Mucosa of rectum (tissue), 2 donors: ENCODE measurements around the gene ZNF783.
"Not testable (repeated sequence)": the region's sequence is repeated elsewhere in the genome, so short reads cannot be mapped to it uniquely, and the experiment has no call there.

ENCODE experiments used
- H3K27ac ChIP-seq, 2 donors: one replicate each; pipeline ENCODE4 v1.7.0; 2013; ENCODE audit warnings: inconsistent platforms in 2 of 2, low read depth in 2 of 2, low read length in 2 of 2
- H3K27me3 ChIP-seq, 2 donors: one replicate each; pipeline ENCODE4 v1.7.0; 2013; ENCODE audit warnings: low read length in 2 of 2; ENCODE audit not compliant: control insufficient read depth in 2 of 2, insufficient read depth in 2 of 2
- H3K36me3 ChIP-seq, 2 donors: one replicate each; pipeline ENCODE4 v1.7.0; 2013; ENCODE audit warnings: low read length in 2 of 2; ENCODE audit not compliant: control insufficient read depth in 2 of 2, insufficient read depth in 2 of 2
- H3K4me1 ChIP-seq, 2 donors: one replicate each; pipeline ENCODE4 v1.7.0; 2013; ENCODE audit warnings: low read length in 2 of 2, mild to moderate bottlenecking in 1 of 2; ENCODE audit not compliant: control insufficient read depth in 2 of 2, insufficient read depth in 2 of 2
- H3K4me3 ChIP-seq, 2 donors: one replicate each; pipeline ENCODE4 v1.7.0; 2013; ENCODE audit warnings: low read length in 2 of 2
- H3K9ac ChIP-seq, 2 donors: one replicate each; pipeline ENCODE4 v1.7.0; 2013; ENCODE audit warnings: low read length in 2 of 2, low read depth in 1 of 2, mild to moderate bottlenecking in 1 of 2
- H3K9me3 ChIP-seq, 2 donors: one replicate each; pipeline ENCODE4 v1.7.0; 2013; ENCODE audit warnings: low read length in 2 of 2; ENCODE audit not compliant: control insufficient read depth in 2 of 2
- donor health status: healthy.
- donor health status: Normal muscosa, but diverticular disease.

The ZNF783 gene

DNA sequence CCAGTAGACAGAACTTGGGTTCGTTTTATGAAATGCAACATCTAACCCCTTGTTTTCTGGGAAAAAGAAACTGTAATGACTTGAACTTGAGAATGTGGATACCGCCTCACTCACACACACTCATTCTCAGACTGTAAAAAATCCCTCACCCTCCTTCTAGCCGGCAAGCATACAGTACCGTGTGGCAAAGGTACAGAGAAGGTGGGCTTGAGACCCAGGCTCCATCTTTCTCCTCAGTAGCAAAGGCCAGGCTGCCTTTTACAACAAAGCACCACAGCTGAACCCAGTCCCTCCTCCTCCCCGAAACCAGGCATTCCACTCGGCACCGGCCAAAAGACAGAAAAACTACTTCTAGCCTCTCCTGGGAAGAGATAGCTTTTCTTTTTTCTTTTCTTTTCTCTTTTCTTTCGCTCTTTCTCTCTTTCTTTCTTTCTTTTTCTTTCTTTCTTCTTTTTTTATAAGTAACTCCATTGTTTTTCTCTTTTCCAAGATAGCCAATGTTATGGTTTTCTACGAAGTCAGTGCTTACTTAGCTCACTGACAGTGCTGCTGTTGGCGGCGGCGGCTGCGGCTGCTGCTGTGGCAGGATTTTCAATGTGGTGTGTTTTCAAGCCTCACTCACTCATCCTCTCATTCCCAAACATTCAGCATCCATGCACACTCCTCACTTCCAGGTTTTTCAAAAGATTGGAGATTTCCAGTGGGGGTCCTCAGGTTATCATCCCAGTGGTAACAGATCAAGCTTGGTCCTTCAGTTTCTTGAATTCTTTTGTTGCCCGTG is 59.3 kb downstream of the ZNF783 start:
- H3K27me3 ChIP-seq, H3K27ac ChIP-seq, H3K9me3 ChIP-seq, H3K36me3 ChIP-seq, H3K4me1 ChIP-seq, H3K9ac ChIP-seq: not testable (repeated sequence)
- peak overlapping the region in 1 of 2 donors; percentile 51 for H3K4me3 ChIP-seq

DNA sequence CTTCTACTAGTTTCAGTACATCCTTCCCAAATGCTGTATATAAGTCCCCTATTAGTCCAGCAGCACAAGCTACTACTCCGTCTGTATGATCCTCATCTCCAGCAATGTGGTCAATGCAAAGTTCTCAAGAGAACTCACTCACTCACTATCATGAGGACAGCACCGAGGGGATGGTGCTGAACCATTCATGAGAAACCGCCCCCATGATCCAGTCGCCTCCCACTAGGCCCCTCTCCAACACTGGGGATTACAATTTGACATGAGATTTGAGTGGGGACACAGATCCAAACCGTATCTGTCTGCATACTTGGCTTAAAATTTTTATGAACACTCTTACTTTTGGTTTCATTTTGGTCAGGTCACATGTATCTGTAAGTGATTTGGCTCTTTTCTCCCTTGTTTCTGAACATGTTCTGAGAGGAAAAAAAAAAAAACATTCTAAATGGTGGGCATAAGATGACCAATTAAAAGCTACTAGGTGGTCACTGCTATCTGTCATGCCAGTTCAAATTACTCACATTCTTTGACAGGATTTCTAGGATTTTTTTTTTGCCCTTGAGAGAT is 60.1 kb downstream of the ZNF783 start:
- H3K9me3 ChIP-seq: no peaks in the 10 kb centered on the region
- peak overlapping the region in 1 of 2 donors; percentile 51 for H3K4me3 ChIP-seq
- H3K27ac ChIP-seq: no peak overlapping the region
- peaks cover 0 to 3% of the 10 kb centered on the region in 2 donors for H3K27me3 ChIP-seq
- no peaks in the 10 kb centered on the region for H3K36me3 ChIP-seq
- H3K9ac ChIP-seq: no peak overlapping the region
- H3K4me1 ChIP-seq: no peaks in the 10 kb centered on the region

- H3K4me3 ChIP-seq: no peak overlapping the region
- no peak overlapping the region for H3K27ac ChIP-seq
- no peaks in the 10 kb centered on the region for H3K9me3 ChIP-seq
These were observed 60.7 kb downstream of the ZNF783 start for GRCh38 chr7:149322737-149323136.

DNA sequence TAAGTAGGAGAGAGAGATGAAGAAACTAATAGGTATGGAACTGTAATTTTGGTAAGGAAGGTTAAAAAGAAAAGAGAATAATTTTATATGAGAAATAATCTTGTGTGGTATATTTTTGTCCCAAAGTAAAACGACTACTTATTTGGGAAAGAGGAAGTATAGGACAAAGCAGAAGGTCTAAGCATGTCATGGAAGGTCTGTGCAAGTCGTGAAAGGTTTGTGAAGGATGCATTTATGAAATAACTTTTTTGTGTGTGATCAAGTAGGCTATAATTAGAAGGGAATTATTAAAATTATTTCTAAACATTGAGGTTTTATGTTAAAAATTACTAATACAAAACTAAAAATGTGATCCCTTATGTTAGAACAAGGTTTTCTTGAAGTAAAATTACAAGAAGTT is 63.3 kb downstream of the ZNF783 start:
- H3K36me3 ChIP-seq: no peaks in the 10 kb centered on the region
- H3K27ac ChIP-seq: no peak overlapping the region
- H3K4me3 ChIP-seq: no peak overlapping the region
- no peak overlapping the region for H3K9ac ChIP-seq
- no peaks in the 10 kb centered on the region for H3K9me3 ChIP-seq
- no peaks in the 10 kb centered on the region for H3K27me3 ChIP-seq
- no peaks in the 10 kb centered on the region for H3K4me1 ChIP-seq

More at GRCh38 chr7:149322737-149323136, 60.7 kb downstream of the ZNF783 start:
- H3K4me1 ChIP-seq: no peaks in the 10 kb centered on the region
- peaks cover 0 to 3% of the 10 kb centered on the region in 2 donors for H3K27me3 ChIP-seq
- no peak overlapping the region for H3K9ac ChIP-seq
- H3K36me3 ChIP-seq: no peaks in the 10 kb centered on the region

DNA sequence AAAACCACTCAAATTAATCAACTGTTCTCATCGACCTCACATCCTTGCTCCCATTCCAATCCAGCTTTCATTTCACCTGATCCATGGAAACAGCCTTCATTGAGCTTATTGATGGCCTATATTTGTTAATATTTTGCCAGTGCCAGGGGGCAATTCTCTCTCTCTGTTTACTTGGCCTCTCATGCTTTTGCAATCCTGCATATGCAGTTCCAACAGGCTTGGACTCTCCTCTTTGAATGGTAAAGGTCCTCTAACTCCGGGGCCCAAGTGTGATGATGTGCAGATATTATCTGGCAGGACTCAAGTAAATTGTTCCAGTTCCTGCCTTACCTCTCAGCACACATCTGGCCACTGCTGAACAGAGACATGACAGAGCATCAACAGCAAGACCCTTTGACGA is 67.3 kb downstream of the ZNF783 start:
- H3K36me3 ChIP-seq: no peaks in the 10 kb centered on the region
- no peaks in the 10 kb centered on the region for H3K27me3 ChIP-seq
- H3K27ac ChIP-seq: no peak overlapping the region
- H3K4me3 ChIP-seq: no peak overlapping the region
- no peaks in the 10 kb centered on the region for H3K4me1 ChIP-seq
- no peak overlapping the region for H3K9ac ChIP-seq
- no peaks in the 10 kb centered on the region for H3K9me3 ChIP-seq

- H3K4me1 ChIP-seq: no peaks in the 10 kb centered on the region
- no peak overlapping the region for H3K4me3 ChIP-seq
- no peaks in the 10 kb centered on the region for H3K9me3 ChIP-seq
- no peak overlapping the region for H3K9ac ChIP-seq
- H3K27me3 ChIP-seq: no peaks in the 10 kb centered on the region
- H3K36me3 ChIP-seq: no peaks in the 10 kb centered on the region
- H3K27ac ChIP-seq: no peak overlapping the region
These were observed 67.9 kb downstream of the ZNF783 start for GRCh38 chr7:149329766-149330334.

DNA sequence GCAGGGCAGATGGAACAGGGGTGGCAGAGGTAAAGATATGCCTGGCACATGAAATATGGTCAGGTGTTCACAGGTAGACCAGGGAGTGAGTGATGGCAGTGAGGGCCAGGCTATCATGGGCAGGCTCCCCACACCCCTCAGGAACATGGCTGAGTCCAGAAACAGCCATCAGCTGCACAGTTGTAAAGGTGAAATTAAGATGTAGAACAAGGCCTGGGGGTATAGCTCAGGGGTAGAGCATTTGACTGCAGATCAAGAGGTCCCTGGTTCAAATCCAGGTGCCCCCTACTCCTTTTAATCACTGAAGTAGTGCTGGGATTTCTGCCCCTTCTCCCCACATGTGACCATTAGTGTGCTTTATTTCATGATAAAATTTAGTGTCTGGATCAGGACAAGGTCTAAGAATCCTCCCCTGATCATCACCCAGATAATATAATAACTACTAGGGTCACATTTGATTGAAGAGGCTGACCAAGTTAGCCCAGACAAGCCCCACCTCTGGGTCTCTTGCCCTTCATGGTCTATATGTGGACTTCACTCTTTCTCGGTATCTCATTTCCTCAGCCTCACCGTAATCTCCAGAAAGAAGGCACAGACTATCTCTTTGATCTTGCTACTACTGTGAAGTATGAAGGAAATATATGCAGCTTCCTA is 69.0 kb downstream of the ZNF783 start:
- H3K4me1 ChIP-seq: no peaks in the 10 kb centered on the region
- no peak overlapping the region for H3K4me3 ChIP-seq
- no peaks in the 10 kb centered on the region for H3K27me3 ChIP-seq
- H3K9ac ChIP-seq: no peak overlapping the region
- no peak overlapping the region for H3K27ac ChIP-seq
- no peaks in the 10 kb centered on the region for H3K9me3 ChIP-seq
- no peaks in the 10 kb centered on the region for H3K36me3 ChIP-seq

DNA sequence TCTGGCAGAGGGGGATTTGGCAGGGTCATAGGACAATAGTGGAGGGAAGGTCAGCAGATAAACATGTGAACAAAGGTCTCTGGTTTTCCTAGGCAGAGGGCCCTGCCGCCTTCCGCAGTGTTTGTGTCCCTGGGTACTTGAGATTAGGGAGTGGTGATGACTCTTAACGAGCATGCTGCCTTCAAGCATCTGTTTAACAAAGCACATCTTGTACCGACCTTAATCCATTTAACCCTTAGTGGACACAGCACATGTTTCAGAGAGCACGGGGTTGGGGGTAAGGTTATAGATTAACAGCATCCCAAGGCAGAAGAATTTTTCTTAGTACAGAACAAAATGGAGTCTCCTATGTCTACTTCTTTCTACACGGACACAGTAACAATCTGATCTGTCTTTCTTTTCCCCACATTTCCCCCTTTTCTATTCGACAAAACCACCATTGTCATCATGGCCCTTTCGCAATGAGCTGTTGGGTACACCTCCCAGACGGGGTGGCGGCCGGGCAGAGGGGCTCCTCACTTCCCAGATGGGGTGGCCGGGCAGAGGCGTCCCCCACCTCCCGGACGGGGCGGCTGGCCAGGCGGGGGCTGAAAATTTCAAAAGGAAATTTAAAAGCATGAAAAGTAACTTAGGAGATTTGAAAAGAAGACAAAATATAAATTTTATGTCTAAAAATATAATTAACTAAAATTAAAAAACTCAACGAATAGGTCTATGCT is 70.8 kb downstream of the ZNF783 start:
- not testable (repeated sequence) for H3K27ac ChIP-seq, H3K27me3 ChIP-seq, H3K4me3 ChIP-seq, H3K36me3 ChIP-seq, H3K4me1 ChIP-seq, H3K9ac ChIP-seq, H3K9me3 ChIP-seq

GRCh38 chr7:149333321-149333717 is 71.3 kb downstream of the ZNF783 start:
- H3K4me1 ChIP-seq: no peaks in the 10 kb centered on the region
- H3K9me3 ChIP-seq: no peaks in the 10 kb centered on the region
- H3K4me3 ChIP-seq: no peak overlapping the region
- H3K27ac ChIP-seq: no peak overlapping the region
- H3K9ac ChIP-seq: no peak overlapping the region
- H3K36me3 ChIP-seq: no peaks in the 10 kb centered on the region
- H3K27me3 ChIP-seq: no peaks in the 10 kb centered on the region

DNA sequence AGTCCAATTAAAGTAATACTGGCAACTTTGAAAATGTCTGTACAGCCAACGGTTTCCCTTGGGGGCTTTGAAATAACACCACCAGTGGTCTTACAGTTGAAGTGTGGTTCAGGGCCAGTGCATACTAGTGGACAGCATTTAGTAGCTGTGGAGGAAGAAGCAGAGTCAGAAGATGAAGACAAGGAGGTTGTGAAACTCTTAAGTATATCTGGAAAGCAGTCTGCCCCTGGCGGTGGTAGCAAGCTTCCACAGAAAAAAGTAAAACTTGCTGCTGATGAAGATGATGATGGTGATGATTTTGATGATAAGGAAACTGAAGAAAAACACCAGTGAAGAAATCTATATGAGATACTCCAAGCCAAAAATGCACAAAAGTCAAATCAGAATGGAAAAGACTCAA is 72.2 kb downstream of the ZNF783 start:
- H3K4me1 ChIP-seq: no peaks in the 10 kb centered on the region
- no peaks in the 10 kb centered on the region for H3K9me3 ChIP-seq
- no peak overlapping the region for H3K27ac ChIP-seq
- H3K27me3 ChIP-seq: no peaks in the 10 kb centered on the region
- no peaks in the 10 kb centered on the region for H3K36me3 ChIP-seq
- H3K4me3 ChIP-seq: no peak overlapping the region
- H3K9ac ChIP-seq: no peak overlapping the region
